CD14-positive monocyte (primary cell): Measurements from ENCODE around the gene ENTREP1. TPM values are rescaled to one million over a fixed set of nuclear protein-coding genes. Genes with fewer than 3 reads are reported as not detected.

ENCODE experiments used
- DNase-seq, 3 donors: peaks; one replicate each; pipeline ENCODE4 v3.0.0-alpha.2; 2011 to 2022
- H2AFZ ChIP-seq: 2 replicates; pipeline ENCODE4 v1.6.0; 2012; ENCODE audit warnings: mild to moderate bottlenecking, low read depth, low read length, inconsistent platforms; ENCODE audit not compliant: insufficient read depth, poor library complexity, severe bottlenecking
- H3K27ac ChIP-seq, 2 donors: 1 replicate in 1 of 2; 2 replicates in 1 of 2; pipeline ENCODE4 v1.5.1; 2012 to 2013; ENCODE audit warnings: low read length in 2 of 2, control low read depth in 1 of 2, inconsistent platforms in 1 of 2, low read depth in 1 of 2, mild to moderate bottlenecking in 1 of 2
- H3K27me3 ChIP-seq, 2 donors: one replicate each; pipeline versions ENCODE4 v1.6.0 to v1.6.1; 2011 to 2013; ENCODE audit warnings: low read length in 2 of 2; ENCODE audit not compliant: control insufficient read depth in 2 of 2, insufficient read depth in 2 of 2
- H3K36me3 ChIP-seq, 2 donors: replicated peaks in 1 of 2; 1 replicate in 1 of 2; 2 replicates in 1 of 2; pipeline versions ENCODE4 v1.5.1 to v1.6.1; 2012 to 2013; ENCODE audit warnings: low read length in 2 of 2, control low read depth in 1 of 2, inconsistent platforms in 1 of 2, mild to moderate bottlenecking in 1 of 2; ENCODE audit not compliant: insufficient read depth in 2 of 2, control insufficient read depth in 1 of 2
- H3K4me1 ChIP-seq, 2 donors: 1 replicate in 1 of 2; 2 replicates in 1 of 2; pipeline versions ENCODE4 v1.5.1 to v1.6.1; 2012 to 2013; ENCODE audit warnings: low read length in 2 of 2, control low read depth in 1 of 2, inconsistent platforms in 1 of 2, mild to moderate bottlenecking in 1 of 2, moderate library complexity in 1 of 2; ENCODE audit not compliant: insufficient read depth in 2 of 2, control insufficient read depth in 1 of 2
- H3K4me2 ChIP-seq: replicated peaks from 2 replicates; pipeline ENCODE3; 2012; ENCODE audit warnings: low read length, moderate library complexity, mild to moderate bottlenecking; ENCODE audit not compliant: poor library complexity, severe bottlenecking; ENCODE audit errors: extremely low read depth
- H3K4me3 ChIP-seq, 3 experiments: fragments of 200-600 bp in 1 of 3; sonication (generic) in 1 of 3; replicated peaks in 1 of 3; 1 replicate in 2 of 3; 2 replicates in 1 of 3; pipeline ENCODE4 v1.5.1; 2011 to 2013; ENCODE audit warnings: low read length in 3 of 3, mild to moderate bottlenecking in 3 of 3, control low read depth in 2 of 3, low read depth in 2 of 3, inconsistent platforms in 1 of 3, moderate library complexity in 1 of 3
- H3K79me2 ChIP-seq: 2 replicates; pipeline ENCODE4 v1.6.0; 2012; ENCODE audit warnings: mild to moderate bottlenecking, control low read depth, inconsistent platforms, low read length, moderate library complexity; ENCODE audit not compliant: insufficient read depth
- H3K9ac ChIP-seq: 2 replicates; pipeline ENCODE4 v1.6.0; 2017; ENCODE audit warnings: low read length, mild to moderate bottlenecking; ENCODE audit not compliant: insufficient read depth, poor library complexity, severe bottlenecking
- H3K9me3 ChIP-seq, 2 donors: replicated peaks in 1 of 2; 1 replicate in 1 of 2; 2 replicates in 1 of 2; pipeline versions ENCODE4 v1.5.1 to v1.6.1; 2012 to 2013; ENCODE audit warnings: low read length in 2 of 2, control low read depth in 1 of 2; ENCODE audit not compliant: control insufficient read depth in 1 of 2, insufficient read depth in 1 of 2
- H4K20me1 ChIP-seq: 2 replicates; pipeline ENCODE4 v1.6.0; 2012; ENCODE audit warnings: mild to moderate bottlenecking, low read length, control low read depth, moderate library complexity; ENCODE audit not compliant: insufficient read depth
- H3K27ac Mint-ChIP-seq, 7 donors: one replicate each; pipeline ENCODE4 v1.8.0; 2020; ENCODE audit warnings: mild to moderate bottlenecking in 7 of 7, mixed read lengths in 7 of 7, moderate library complexity in 6 of 7, inconsistent platforms in 2 of 7
- H3K27me3 Mint-ChIP-seq, 3 donors: one replicate each; pipeline ENCODE4 v1.8.0; 2021 to 2022; ENCODE audit warnings: low read depth in 3 of 3, mild to moderate bottlenecking in 3 of 3, mixed read lengths in 3 of 3, moderate library complexity in 3 of 3, inconsistent platforms in 1 of 3
- H3K36me3 Mint-ChIP-seq, 2 donors: one replicate each; pipeline ENCODE4 v1.8.0; 2020; ENCODE audit warnings: mixed read lengths in 2 of 2, inconsistent platforms in 1 of 2, mild to moderate bottlenecking in 1 of 2
- H3K4me1 Mint-ChIP-seq: one replicate; pipeline ENCODE4 v1.8.0; 2020; ENCODE audit warnings: mild to moderate bottlenecking, mixed read lengths
- H3K4me3 Mint-ChIP-seq, 2 donors: one replicate each; pipeline ENCODE4 v1.8.0; 2020; ENCODE audit warnings: mild to moderate bottlenecking in 2 of 2, mixed read lengths in 2 of 2, moderate library complexity in 1 of 2
- H3K9me3 Mint-ChIP-seq, 7 donors: one replicate each; pipeline ENCODE4 v1.8.0; 2020 to 2022; ENCODE audit warnings: mixed read lengths in 7 of 7, mild to moderate bottlenecking in 6 of 7, moderate library complexity in 6 of 7, inconsistent platforms in 2 of 7
- CTCF ChIP-seq: fragments of 200-600 bp; IDR thresholded peaks from one replicate; pipeline ENCODE4 v1.8.0; 2022; ENCODE audit warnings: antibody characterized with exemption, mild to moderate bottlenecking
- WGBS: methylation state at CpG from one replicate; pipeline ENCODE4 v1.1.5; 2013; ENCODE audit warnings: missing lambda C conversion rate; ENCODE audit not compliant: insufficient coverage; 5-methylcytosine and 5-hydroxymethylcytosine counted together
- intact Hi-C, 2 donors: fragments of 100-400 bp; cut with micrococcal nuclease; formaldehyde crosslinking; loops; one replicate each; pipeline versions ENCODE4 v1.15.0 to v1.15.1; 2023
- polyA plus RNA-seq, 3 donors: library from polyadenylated mRNA; depleted of rRNA in 1 of 3; unstranded in 2 of 3; stranded (reverse) in 1 of 3; fragments of 300-500 nt in 2 of 3; fragments of >200 nt in 1 of 3; fragmentation: Illumina TruSeq in 2 of 3; gene quantifications; 1 replicate in 2 of 3; 2 replicates in 1 of 3; pipeline ENCODE4 v1.2.3, GENCODE V29; 2012 to 2021

Gene ENTREP1
- polyA plus RNA-seq, 3 donors, result not detected

GRCh38 chr9:69342769-69343168 lies 17.8 kb downstream of the ENTREP1 start:
- peaks cover 0 to 2% (median 0%) of the 10 kb centered on the region in 7 donors for H3K9me3 Mint-ChIP-seq
- H3K4me3 Mint-ChIP-seq, result no peak overlapping the region
- 80% methylated on average over 1 of the region's 1 CpG for WGBS
- Histone ChIP-seq H4K20me1 (no peaks in the 10 kb centered on the region), H3K9me3 (no peaks in the 10 kb centered on the region), H3K4me3 (no peak overlapping the region), H3K4me1 (no peaks in the 10 kb centered on the region), H3K27me3 (no peaks in the 10 kb centered on the region), H3K36me3 (no peaks in the 10 kb centered on the region), H3K79me2 (no peaks in the 10 kb centered on the region), H3K9ac (no peak overlapping the region), H3K27ac (no peak overlapping the region), H3K4me2 (no peak overlapping the region), H2AFZ (no peak overlapping the region)
- DNase-seq, result no peak
- H3K4me1 Mint-ChIP-seq, result peaks cover 3% of the 10 kb centered on the region
- no peaks in the 10 kb centered on the region for H3K27me3 Mint-ChIP-seq
- no peak overlapping the region for H3K27ac Mint-ChIP-seq
- intact Hi-C loops, result no loop called here
- no peak for TF ChIP-seq CTCF
- H3K36me3 Mint-ChIP-seq, result no peaks in the 10 kb centered on the region

- no peaks in the 10 kb centered on the region for H3K4me1 ChIP-seq
- no peaks in the 10 kb centered on the region for H3K27me3 ChIP-seq
- Mint-ChIP-seq H3K9me3 (peaks cover 0 to 2% (median 0%) of the 10 kb centered on the region in 7 donors), H3K4me1 (peaks cover 3% of the 10 kb centered on the region), H3K27me3 (peaks cover 0 to 2% (median 0%) of the 10 kb centered on the region in 3 donors), H3K27ac (no peak overlapping the region), H3K4me3 (no peak overlapping the region), H3K36me3 (no peaks in the 10 kb centered on the region)
- H3K79me2 ChIP-seq, result no peaks in the 10 kb centered on the region
- no peaks in the 10 kb centered on the region for H4K20me1 ChIP-seq
- H3K9ac ChIP-seq, result no peak overlapping the region
- TF ChIP-seq CTCF, result no peak
- no peak overlapping the region for H3K4me3 ChIP-seq
- H3K27ac ChIP-seq, result no peak overlapping the region
- WGBS, result 97% methylated on average over 3 of the region's 4 CpGs
- intact Hi-C loops, result no loop called here
- H2AFZ ChIP-seq, result no peak overlapping the region
- DNase-seq, result no peak
- H3K36me3 ChIP-seq, result no peaks in the 10 kb centered on the region
- no peaks in the 10 kb centered on the region for H3K9me3 ChIP-seq
- no peak overlapping the region for H3K4me2 ChIP-seq
Observed at GRCh38 chr9:69344459-69344858, 19.4 kb downstream of the ENTREP1 start.
